Hepatocyte (in vitro differentiated cells): ENCODE measurements around the gene KRTAP10-1. TPM values are rescaled to one million over a fixed set of nuclear protein-coding genes. Genes with fewer than 3 reads are reported as not detected.

Experiments used
- DNase-seq: peaks from one replicate; pipeline ENCODE4 v3.0.0-alpha.2; 2016; ENCODE audit warnings: low spot score
- H2AFZ ChIP-seq: fragments of 200-600 bp; sonication (generic); 2 replicates; pipeline ENCODE4 v1.6.0; 2016; ENCODE audit warnings: antibody characterized with exemption, mild to moderate bottlenecking
- H3K27ac ChIP-seq: fragments of 200-600 bp; sonication (generic); 2 replicates; pipeline ENCODE4 v1.5.1; 2016; ENCODE audit warnings: mild to moderate bottlenecking
- H3K27me3 ChIP-seq: fragments of 200-600 bp; sonication (generic); 2 replicates; pipeline ENCODE4 v1.6.1; 2016
- H3K36me3 ChIP-seq: fragments of 200-600 bp; sonication (generic); replicated peaks from 2 replicates; pipeline ENCODE4 v1.5.1; 2016; ENCODE audit warnings: low read depth; ENCODE audit not compliant: insufficient read depth
- H3K4me1 ChIP-seq: fragments of 200-600 bp; sonication (generic); 2 replicates; pipeline ENCODE4 v1.5.1; 2016; ENCODE audit warnings: mild to moderate bottlenecking, moderate library complexity; ENCODE audit not compliant: insufficient read depth
- H3K4me2 ChIP-seq: fragments of 200-600 bp; sonication (generic); 2 replicates; pipeline ENCODE4 v1.6.0; 2016
- H3K4me3 ChIP-seq: fragments of 200-600 bp; sonication (generic); 2 replicates; pipeline ENCODE4 v1.5.1; 2016; ENCODE audit warnings: mild to moderate bottlenecking
- H3K79me2 ChIP-seq: fragments of 200-600 bp; sonication (generic); 2 replicates; pipeline ENCODE4 v1.6.0; 2017; ENCODE audit warnings: mild to moderate bottlenecking
- H3K9me2 ChIP-seq: fragments of 200-600 bp; sonication (generic); replicated peaks from 2 replicates; pipeline ENCODE4 v1.6.0; 2017; ENCODE audit warnings: mild to moderate bottlenecking; ENCODE audit not compliant: insufficient read depth
- H3K9me3 ChIP-seq: fragments of 200-600 bp; sonication (generic); 2 replicates; pipeline ENCODE4 v1.5.1; 2016; ENCODE audit warnings: low read depth, mild to moderate bottlenecking
- H4K20me1 ChIP-seq: fragments of 200-600 bp; sonication (generic); 2 replicates; pipeline ENCODE4 v1.6.0; 2016; ENCODE audit warnings: mild to moderate bottlenecking; ENCODE audit not compliant: insufficient read depth, poor library complexity, severe bottlenecking
- CTCF ChIP-seq: fragments of 200-600 bp; sonication (generic); IDR thresholded peaks from 2 replicates; pipeline ENCODE4 v1.5.1; 2016; ENCODE audit warnings: antibody characterized with exemption, mild to moderate bottlenecking; ENCODE audit not compliant: poor library complexity
- EZH2 ChIP-seq: fragments of 200-600 bp; sonication (generic); IDR thresholded peaks from 2 replicates; pipeline ENCODE4 v1.6.1; 2016; ENCODE audit warnings: antibody characterized with exemption, mild to moderate bottlenecking, borderline replicate concordance
- EZH2phosphoT487 ChIP-seq: fragments of 200-600 bp; sonication (generic); IDR thresholded peaks from one replicate; pipeline ENCODE4 v1.6.1; 2018; ENCODE audit warnings: antibody characterized with exemption, mild to moderate bottlenecking, low read depth, moderate library complexity; ENCODE audit not compliant: unreplicated experiment, severe bottlenecking
- WGBS: methylation state at CpG from one replicate; pipeline ENCODE4 v1.1.6; 2016; ENCODE audit warnings: low lambda C conversion rate; ENCODE audit errors: missing lambda C conversion rate; 5-methylcytosine and 5-hydroxymethylcytosine counted together
- polyA plus RNA-seq: library from polyadenylated mRNA; unstranded; fragments of >200 nt; fragmentation: Nextera tagmentation; extraction: Ambion mirVana; gene quantifications from 2 replicates; pipeline ENCODE4 v1.2.1, GENCODE V29; 2016
- total RNA-seq: library from RNA; depleted of rRNA; stranded (reverse); fragments of >200 nt; gene quantifications from 2 replicates; pipeline ENCODE4 v1.2.3, GENCODE V29; 2014

Gene KRTAP10-1
- total and polyA plus RNA-seq, 2 experiments from 2014 or later: not detected

- no peak overlapping the region for H3K4me2 ChIP-seq
- DNase-seq: no peak
- H3K79me2 ChIP-seq: no peaks in the 10 kb centered on the region
- no peak overlapping the region for H3K27ac ChIP-seq
- H3K9me3 ChIP-seq: peaks cover 16% of the 10 kb centered on the region
- no peaks in the 10 kb centered on the region for H4K20me1 ChIP-seq
- TF ChIP-seq EZH2 (no peak), EZH2phosphoT487 (no peak), CTCF (no peak)
- no peak overlapping the region for H3K4me3 ChIP-seq
- 82% methylated on average over 11 of the region's 11 CpGs for whole genome bisulfite sequencing
- H3K9me2 ChIP-seq: no peaks in the 10 kb centered on the region
- H3K4me1 ChIP-seq: no peaks in the 10 kb centered on the region
- no peaks in the 10 kb centered on the region for H3K36me3 ChIP-seq
- no peak overlapping the region for H2AFZ ChIP-seq
- H3K27me3 ChIP-seq: no peaks in the 10 kb centered on the region
These were observed 820 bp upstream of the KRTAP10-1 start for GRCh38 chr21:44540741-44541288.

GRCh38 chr21:44539046-44539445, 949 bp downstream of the KRTAP10-1 start:
- Histone ChIP-seq H3K4me1 (no peaks in the 10 kb centered on the region), H3K79me2 (no peaks in the 10 kb centered on the region), H4K20me1 (no peaks in the 10 kb centered on the region), H3K27ac (no peak overlapping the region), H2AFZ (no peak overlapping the region), H3K9me3 (peaks cover 10% of the 10 kb centered on the region), H3K36me3 (no peaks in the 10 kb centered on the region), H3K4me3 (no peak overlapping the region), H3K4me2 (no peak overlapping the region), H3K9me2 (no peaks in the 10 kb centered on the region), H3K27me3 (no peaks in the 10 kb centered on the region)
- WGBS: 76% methylated on average over 14 of the region's 14 CpGs
- DNase-seq: no peak
- TF ChIP-seq EZH2: no peak

- Histone ChIP-seq H3K4me2 (no peak overlapping the region), H3K4me1 (no peaks in the 10 kb centered on the region), H3K79me2 (no peaks in the 10 kb centered on the region), H2AFZ (no peak overlapping the region), H3K9me3 (peaks cover 10% of the 10 kb centered on the region), H3K4me3 (no peak overlapping the region), H3K27ac (no peak overlapping the region), H3K9me2 (no peaks in the 10 kb centered on the region), H4K20me1 (no peaks in the 10 kb centered on the region), H3K27me3 (no peaks in the 10 kb centered on the region), H3K36me3 (no peaks in the 10 kb centered on the region)
- DNase-seq: peak; percentile 12
- TF ChIP-seq EZH2: no peak
- TF ChIP-seq EZH2phosphoT487: no peak
- no peak for TF ChIP-seq CTCF
- WGBS: 93% methylated on average over 33 of the region's 33 CpGs
These were observed 1.8 kb downstream of the KRTAP10-1 start for GRCh38 chr21:44537930-44538911.

GRCh38 chr21:44535963-44536362, 4.0 kb downstream of the KRTAP10-1 start:
- 65% methylated on average over 7 of the region's 7 CpGs for WGBS
- Histone ChIP-seq H3K4me3 (no peak overlapping the region), H3K9me3 (no peaks in the 10 kb centered on the region), H3K9me2 (no peaks in the 10 kb centered on the region), H3K79me2 (no peaks in the 10 kb centered on the region), H3K27me3 (no peaks in the 10 kb centered on the region), H3K36me3 (no peaks in the 10 kb centered on the region), H4K20me1 (no peaks in the 10 kb centered on the region), H3K4me1 (no peaks in the 10 kb centered on the region), H2AFZ (no peak overlapping the region), H3K27ac (no peak overlapping the region), H3K4me2 (no peak overlapping the region)
- TF ChIP-seq EZH2 (no peak), EZH2phosphoT487 (no peak), CTCF (no peak)
- DNase-seq: no peak
